ENCODE results near the gene MAL.

The MAL gene

DNA sequence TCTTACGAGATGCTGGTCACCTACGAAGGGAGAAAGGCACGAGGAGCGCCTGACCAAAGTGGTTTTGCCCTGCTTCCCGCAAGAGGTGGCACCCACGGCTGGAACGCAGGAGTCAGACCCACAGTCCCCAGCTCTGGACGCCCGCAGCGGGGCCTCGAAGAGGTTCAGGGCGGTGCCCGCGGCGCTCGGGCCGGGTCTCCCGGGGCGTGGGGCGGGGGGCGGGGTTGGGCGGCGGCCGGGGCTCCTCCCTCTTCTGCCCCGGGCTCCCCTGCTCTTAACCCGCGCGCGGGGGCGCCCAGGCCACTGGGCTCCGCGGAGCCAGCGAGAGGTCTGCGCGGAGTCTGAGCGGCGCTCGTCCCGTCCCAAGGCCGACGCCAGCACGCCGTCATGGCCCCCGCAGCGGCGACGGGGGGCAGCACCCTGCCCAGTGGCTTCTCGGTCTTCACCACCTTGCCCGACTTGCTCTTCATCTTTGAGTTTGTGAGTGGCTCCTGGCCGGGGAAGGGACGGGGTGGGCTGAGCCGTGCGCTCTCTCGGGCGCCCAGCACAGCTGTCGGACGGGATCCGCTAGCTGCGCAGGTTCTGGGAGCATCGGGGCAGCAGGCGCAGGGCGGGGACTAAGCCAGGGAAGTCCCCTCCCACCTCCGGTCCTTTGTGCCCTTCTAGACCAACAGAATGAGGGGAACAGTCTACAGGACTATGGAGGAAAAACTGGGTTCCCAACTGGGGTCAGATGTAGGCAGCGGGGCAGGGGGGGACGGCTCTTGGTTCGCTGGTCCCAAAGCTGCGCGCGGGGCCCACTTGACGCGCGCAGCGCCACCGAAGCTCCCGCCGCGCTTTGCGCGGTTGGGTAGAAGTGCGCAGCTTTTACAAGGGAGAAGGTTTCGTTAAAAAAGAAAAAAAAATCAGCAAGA, at the start of gene MAL:
MAL (plus strand) TSS at position 303 of the 914 bp plus-strand sequence; CDS start at position 388, 85 bp downstream.
- peak in 41 of 51 donors; percentile 13 to 84 (median 63) for DNase-seq

DNA sequence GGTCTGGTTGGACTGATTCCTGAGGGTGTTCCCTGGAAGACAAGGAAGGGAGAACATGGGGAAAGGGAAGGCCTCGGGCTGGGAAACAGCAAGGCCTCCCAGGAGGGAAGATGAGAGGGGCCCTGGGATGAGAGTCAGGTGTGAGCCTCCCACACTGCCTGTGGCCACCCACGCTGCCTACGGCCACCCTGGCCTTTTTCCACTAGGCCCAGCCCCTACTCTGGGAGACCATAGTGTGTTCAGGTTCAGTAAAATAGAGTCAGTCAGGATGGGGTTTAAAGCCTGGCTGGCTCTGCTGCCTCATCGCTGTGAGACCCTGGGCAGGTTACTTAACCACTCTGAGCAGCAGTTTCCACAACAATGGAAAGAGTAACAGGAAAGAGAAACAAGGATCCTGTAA, 47.7 kb upstream of the MAL start:
- no peak for DNase-seq

DNA sequence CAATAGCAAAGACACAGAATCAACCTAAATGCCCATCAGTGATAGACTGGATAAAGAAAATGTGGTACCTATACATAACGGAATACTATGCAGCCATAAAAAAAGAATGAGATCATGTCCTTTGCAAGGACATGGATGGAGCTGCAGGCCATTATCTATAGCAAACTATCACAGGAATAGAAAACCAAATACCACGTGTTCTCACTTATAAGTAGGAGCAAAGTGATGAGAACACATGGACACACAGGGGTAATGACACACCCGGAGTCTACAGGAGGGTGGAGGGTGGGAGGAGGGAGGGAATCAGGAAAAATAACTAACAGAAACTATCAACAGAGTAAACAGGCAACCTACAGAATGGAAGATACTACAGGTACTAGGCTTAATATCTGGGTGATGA, 46.6 kb upstream of the MAL start:
- no peak for DNase-seq

DNA sequence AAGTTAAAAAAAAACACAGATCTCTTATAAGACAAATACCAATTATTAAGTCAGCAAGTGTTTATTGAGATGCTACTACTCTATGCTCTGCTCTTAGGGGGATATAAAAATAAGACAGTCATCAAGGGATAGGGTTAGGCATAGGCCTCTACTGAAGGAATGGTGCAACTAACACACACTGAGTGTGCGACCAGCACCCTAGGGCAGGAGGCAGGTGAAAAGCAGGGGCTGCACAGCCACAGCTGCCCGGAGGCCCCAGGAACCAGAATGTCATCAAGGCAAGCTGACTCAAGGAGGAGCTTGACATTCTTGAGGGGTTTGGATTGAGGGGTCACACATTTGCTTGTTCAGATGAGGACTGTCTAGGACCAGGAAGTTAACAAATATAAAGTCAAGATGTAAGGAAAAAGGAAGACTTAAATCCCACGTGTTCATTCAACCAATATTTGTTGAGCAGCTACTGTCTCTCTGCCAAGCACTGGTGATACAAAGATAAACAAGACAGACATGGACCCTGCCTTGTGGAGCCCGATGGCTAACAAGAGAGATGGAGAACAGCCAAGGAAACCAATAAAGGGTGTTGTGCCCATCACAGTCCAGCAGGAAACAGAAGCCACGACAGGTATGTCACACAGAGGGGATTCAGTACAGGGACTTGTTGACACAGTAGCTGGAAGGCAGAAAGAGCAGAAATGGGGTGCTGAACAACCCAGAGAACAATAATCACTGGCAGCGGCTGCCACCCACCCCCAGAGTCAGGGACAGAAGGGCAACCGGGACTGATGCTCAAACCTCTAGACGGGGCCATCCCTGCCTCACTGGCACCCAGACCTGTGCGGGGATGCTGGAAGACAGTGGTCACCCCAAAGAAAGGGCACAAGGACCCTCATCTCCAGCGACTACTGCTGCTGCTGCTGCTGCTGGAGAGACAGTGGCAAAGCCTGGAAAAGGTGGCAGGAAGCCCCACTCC, 45.8 kb upstream of the MAL start:
- DNase-seq, result no peak

DNA sequence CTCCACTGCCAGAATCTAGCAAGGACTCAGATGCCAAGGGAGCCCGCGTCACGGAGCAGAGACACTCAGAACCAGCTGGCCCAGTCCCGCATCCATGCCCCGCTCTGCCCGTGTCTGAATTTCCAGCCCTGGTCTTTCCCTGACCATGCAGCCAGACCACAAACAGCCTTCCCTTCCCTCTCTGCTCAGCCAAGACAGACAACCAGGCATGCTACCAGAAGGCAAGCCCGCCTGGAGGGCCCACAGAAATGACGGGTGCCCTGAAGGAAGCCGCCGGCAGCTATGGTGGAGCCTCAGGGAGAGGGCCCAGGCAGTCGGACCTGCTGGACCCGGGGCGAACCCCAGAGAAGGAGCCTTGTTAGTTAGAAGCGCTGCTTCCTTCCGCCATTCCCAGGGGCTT, 45.1 kb upstream of the MAL start:
- DNase-seq, result no peak

DNA sequence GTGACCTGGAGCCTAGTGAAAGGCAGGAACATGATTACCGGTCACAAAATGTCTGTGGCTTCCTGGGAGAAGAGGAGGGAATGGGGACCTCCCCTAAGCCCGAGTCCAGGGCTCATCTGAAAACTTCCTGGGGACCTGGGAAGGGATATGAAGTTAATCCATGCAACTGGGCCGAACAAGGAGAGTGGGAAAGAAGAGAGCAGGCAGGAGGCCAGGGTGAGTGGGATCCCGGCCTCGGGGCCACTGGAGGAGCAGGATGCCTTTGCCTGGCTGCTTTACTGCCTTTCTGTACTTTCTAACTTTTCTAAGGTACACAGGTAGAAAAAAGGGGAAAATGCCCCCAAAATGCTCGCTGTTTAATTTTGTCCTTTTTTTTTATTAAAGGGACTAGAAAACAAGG, 43.4 kb upstream of the MAL start:
- DNase-seq, result no peak

DNA sequence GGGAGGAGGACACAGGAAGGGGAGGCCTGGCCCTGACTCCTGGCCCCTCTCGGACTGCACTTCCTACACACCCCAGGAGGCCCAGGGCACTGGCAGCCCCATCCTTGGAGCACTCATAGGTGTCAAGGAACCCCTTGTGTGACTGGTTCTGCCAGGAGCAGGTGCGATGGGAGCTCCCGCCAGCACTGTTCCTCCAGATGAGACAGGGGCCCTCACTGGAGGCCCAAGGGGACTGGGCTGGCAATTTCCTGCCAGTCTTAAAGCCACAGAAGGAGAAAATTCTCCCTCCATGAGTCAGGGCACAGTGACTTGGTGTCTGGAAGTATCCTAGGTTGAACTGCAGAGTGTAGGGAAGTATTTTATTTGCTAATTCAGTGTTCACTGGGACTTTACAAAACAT, 42.8 kb upstream of the MAL start:
- no peak for DNase-seq

DNA sequence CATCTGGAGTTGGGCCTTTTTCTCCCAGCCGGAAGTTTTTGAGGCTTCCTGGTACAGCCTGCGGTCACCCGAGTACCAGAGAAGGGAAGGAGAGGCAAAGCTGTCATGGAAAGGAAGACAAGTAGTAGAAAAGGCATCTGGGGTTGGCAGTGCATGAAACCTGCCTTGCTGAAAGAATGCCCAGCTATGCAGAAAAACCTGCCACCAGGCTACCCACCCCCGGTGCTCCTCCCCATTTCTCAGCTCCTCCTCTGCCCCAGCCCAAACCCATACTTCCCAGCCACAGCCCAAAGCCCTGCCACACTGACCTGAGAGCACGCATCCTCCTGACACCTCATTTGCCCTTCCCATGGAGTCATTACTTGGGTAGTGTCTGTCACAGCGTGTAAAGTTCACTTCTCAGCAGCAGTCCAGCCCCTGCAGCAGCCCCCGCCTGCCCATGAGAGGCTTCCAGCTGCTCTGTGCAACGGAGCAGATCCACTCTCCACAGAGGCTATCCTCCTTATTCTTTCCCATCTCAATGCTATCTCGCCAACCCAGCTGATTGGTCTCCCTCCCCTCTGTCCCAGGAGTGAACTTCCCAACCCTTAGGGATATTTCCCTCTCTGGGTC, 40.4 kb upstream of the MAL start:
- DNase-seq, result no peak

DNA sequence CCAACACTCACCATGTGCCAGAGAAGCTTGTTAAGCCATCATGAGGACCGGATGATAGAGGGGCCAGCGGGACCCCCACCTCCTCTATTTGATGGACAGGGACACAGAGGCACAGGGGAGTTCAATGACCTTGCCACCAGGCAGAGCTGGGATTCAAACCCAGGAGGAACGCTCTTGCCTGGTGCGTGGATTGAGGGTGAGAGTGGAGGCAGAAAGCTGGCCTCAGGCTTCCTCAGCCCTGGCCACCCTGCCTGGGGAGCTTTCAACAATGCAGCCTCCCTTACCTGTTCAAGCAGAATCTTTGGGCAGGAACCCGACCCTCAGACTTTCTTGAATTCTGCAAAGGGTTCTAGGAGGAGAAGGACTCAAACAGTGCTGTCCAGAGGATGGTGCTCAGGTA, 39.9 kb upstream of the MAL start:
- no peak for DNase-seq

DNA sequence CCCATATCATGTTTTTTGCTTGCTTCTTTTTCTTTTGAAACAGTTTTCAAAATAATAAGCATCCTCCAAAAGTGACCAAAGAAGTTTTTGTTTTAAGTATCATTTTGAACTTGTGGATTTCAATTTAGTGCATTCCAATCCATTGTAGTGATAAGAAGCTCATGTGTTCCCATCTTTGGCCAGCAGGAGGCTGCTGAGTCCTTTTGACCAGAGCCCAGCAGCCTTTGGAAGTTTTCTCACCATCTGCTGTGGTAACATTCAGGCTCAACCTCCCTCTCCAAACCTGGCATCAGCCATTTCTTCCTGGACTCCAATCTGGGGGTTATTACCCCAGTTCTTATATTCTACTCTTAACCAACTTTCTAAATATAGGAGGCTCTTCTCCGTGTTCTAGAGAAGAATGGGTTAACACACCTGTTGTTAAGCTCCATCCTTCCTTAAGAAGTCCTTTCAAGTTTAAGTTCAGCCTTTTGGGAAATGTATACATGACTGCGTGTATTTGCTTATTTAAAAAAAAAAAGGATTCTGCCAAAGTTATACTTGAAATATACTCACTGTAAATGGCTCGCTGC, 39.0 kb upstream of the MAL start:
- DNase-seq, result peak in 29 of 51 donors; percentile 1 to 69 (median 38)

DNA sequence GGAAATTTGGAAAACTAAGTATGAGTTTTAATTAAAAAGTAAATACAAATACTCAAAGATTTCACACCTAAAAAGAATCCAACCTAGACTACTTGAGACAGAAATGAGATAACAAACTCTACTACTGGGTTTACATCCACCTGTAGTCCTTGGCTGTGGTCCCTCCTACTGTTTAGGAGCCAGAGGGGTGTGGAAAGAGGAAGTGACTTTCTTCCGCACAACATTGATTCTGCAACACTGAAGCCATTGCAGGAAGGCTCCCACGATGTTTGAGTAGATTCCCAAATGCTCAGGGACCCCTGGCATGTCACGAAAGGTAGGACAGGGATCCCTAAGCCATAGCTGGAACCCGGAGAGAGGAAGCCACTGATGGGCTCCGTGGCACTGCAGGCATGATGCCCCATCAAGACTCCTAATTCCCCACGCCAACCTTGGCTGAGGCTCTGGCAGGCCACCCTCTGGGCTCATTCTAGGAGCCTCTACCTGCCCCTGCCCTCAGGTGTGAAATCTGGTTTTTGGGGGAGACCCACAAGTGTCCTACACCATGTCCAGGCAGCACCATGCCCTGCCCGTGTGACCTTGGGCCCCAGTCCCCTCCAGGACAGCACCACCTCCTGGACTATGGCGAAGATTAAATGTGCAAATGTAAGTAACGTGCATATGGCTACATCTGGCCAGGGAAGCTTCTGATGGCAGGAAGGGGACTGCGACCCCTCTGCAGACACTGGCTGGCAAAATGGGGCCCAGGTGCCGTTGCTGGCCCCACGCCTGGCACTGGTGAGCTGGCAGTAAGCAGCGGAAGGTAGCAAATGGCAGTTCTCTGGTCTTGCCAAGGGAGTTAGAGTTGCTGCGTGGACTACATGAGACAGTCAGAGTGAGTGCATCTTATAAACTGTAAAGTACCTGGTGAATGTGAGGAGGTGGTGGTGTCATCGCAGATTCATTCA, 38.2 kb upstream of the MAL start:
- DNase-seq, result no peak

DNA sequence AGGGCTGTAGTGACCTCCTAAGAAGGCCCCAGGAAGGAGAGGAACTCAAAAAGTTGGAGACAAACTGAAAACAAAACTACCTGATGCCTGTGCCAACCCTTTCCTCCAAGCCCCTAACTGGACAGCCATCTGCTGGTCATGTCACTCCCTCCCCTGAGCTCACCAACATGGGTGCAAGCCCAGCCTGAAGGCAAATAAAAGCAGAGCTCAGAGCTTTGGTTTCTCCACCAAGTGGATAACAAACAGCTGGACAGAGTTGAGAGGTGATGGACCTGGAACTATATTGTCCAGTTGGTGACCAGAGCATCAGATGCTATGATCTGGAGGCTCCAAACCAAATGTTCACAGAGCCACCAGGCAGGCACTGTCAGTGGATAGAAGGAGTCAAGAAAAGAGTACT, 34.6 kb upstream of the MAL start:
- no peak for DNase-seq

DNA sequence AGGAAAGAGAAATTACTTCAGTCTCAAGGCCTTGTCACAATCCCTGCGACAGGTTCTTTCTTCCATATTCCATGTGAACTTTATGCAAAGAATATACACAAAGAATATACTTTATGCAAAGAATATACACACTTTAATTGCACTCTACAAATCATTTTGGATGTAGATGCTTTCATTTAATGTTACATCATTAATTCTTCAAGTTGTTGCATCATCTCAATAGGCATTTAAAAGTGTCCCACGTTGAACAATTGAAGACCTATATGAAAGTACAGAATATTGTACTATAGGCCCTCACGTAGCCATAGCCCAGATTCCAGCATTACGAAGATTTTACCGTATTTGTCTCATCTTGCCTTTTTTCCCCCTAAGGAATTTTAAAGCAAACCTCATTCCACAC, 33.1 kb upstream of the MAL start:
- no peak for DNase-seq

DNA sequence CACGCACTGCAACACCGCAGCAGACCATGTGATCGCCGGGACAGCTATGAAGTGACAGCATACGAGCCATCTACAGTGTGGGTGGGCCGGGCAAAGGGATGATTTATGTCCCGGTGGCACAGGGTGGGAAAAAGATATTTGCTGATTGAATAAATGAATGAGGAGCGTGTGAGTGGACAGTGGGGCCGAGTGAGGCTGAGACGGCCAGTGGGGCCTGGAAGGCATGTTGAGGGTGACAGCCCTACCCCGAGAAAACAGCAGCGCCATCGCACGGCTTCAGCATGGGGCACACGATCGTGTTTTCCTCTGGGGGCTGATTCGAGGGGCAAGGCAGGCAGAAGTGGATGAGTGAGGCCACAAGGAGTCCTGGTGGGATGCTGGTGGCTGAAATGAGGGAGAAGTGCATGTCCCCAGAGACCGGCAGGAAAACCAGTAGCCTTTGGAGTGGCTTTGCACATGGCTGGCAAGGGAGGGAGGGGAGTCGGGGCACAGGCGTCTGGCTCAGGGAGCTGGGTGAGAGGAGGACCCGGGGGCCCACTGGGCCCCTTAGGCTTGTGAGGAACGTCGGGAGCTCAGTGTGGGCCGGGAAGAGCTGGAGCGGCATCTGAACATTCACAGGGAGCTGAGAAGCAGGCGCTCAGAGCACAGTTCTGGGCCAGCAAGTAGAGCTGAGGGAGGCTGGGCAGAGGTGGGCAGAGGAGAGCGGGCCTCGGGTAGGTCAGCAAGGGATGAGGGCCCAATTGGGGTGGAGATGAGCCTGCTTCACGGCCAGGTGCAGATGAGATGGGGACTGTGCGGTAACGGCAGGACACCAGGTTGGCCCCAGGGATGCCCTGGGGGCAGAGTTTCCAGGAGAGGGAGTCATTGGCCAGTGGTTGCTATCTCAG, 32.1 kb upstream of the MAL start:
- no peak for DNase-seq

DNA sequence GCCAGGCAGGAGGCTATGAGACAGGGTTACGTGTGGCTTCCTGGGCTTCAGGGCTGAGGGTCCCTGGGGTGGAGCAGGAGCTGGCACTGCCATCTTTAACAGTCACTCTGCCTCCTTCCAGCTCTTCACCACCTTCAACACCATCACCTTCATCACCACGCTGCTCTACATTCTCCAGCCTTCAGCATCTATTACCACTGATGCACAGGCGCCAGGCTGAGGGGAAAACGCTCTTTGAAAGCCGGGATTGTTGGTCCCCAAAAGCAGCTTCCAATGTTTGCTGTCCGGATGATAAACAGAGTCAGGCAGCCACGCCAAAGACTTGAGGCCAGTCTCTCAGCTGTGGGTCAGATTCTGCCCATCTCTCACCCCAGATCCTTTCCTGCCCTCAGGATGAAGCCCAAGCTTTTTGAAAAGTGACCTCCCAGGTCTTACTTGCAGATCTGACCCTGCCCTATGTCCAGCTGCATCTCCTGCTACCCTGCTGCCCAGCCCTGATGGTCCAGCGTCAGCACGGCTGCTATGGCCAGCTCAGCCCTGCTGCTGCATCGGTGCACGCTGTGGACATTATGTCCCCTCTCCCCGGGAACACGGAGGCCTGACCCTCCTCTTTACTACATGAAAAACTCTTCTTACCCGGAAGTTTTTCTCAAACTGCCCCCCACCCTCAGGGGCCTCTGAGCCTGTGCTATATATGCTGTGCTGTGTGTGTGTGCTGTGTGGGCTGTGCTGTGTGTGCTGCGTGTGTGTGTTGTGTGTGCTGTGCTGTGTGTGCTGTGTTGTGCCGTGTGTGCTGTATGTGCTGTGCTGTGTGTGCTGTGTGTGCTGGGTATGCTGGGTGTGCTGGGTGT, 31.2 kb upstream of the MAL start:
- no peak for DNase-seq

DNA sequence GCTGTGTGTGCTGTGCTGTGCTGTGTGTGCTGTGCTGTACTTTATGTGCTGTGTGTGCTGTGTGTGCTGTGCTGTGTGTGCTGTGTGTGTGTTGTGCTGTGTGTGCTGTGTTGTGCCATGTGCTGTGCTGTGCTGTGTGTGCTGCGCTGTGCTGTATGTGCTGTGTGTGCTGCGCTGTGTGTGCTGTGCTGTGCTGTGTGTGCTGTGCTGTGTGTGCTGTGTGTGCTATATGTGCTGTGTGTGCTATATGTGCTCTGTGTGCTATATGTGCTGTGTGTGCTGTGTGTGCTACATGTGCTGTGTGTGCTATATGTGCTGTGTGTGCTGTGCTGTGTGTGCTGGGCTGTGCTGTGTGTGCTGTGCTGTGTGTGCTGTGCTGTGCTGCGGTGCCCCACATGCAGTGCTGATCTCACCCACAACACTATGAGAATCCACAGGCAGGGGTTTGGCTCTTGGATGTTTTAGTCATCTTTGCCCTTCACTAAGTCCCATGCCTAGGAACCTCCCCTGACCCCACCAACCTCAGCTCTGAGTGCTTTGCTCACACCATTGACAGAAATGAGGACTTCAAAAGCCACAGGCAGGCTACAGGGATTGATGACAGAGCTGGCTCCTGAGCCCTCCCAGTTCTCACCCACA, 30.5 kb upstream of the MAL start:
- DNase-seq, result no peak

DNA sequence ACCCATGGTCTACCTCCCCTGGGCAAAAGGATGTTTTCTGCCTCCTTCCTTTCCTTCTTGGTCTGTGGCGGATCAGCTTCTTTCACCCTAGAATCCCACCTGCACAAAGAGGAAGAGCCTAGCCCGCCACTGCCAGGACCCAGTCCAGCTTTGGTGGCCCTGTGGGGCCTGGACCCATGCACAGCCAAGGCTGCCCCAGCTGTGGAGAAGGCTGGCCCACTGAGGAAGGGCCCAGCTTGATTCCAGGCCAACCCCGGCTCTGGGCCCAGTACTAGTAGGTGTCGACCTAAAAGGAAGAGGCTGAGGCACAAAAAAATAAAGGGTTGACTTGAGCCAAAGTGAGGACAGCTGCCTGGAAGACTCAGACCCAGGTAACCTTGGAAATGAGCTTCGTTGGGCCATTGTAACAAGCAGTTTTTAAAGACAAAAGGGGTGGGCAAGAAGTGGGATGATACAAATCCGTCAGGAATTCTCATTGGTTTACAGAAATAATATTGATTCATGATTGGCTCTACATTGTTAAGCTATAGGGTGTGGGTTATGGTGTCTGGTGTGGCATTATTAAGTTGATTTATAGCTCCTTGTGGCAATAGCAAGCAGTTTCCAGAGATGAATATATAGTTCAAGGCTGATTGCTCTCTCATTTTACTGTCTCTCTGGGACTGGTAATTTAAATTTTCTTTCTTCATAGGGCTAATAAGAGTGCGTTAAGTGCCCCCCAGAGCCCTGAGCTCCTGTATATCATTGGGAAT, 29.8 kb upstream of the MAL start:
- no peak for DNase-seq
